Activated gamma-delta T cell treated with anti-CD3 and anti-CD28 coated beads, Interleukin-2, amount 50 U/mL, for 16 hours (primary cell): ENCODE measurements around the gene LHFPL6.

Experiments
- DNase-seq: peaks from one replicate; pipeline ENCODE4 v3.0.0-alpha.2; 2020; ENCODE audit warnings: low read depth

LHFPL6 gene

GRCh38 chr13:39381456-39381855 lies 221.5 kb downstream of the LHFPL6 start:
- DNase-seq = no peak

GRCh38 chr13:39379667-39380655 lies 223.0 kb downstream of the LHFPL6 start:
- no peak for DNase-seq

- no peak for DNase-seq
These were observed 223.9 kb downstream of the LHFPL6 start for GRCh38 chr13:39379118-39379517.

GRCh38 chr13:39378306-39378705 lies 224.7 kb downstream of the LHFPL6 start:
- DNase-seq = no peak

- no peak for DNase-seq
These were observed 225.3 kb downstream of the LHFPL6 start for GRCh38 chr13:39377699-39378098.

- no peak for DNase-seq
These were observed 226.9 kb downstream of the LHFPL6 start for GRCh38 chr13:39376076-39376475.

GRCh38 chr13:39375601-39376000 lies 227.4 kb downstream of the LHFPL6 start:
- no peak for DNase-seq

GRCh38 chr13:39374741-39375189 lies 228.2 kb downstream of the LHFPL6 start:
- no peak for DNase-seq

GRCh38 chr13:39373145-39373544 lies 229.8 kb downstream of the LHFPL6 start:
- no peak for DNase-seq

GRCh38 chr13:39371706-39372105 lies 231.3 kb downstream of the LHFPL6 start:
- DNase-seq = no peak

GRCh38 chr13:39370554-39370953 lies 232.4 kb downstream of the LHFPL6 start:
- no peak for DNase-seq

GRCh38 chr13:39370048-39370447 lies 232.9 kb downstream of the LHFPL6 start:
- no peak for DNase-seq

- no peak for DNase-seq
These were observed 233.7 kb downstream of the LHFPL6 start for GRCh38 chr13:39369161-39369890.

- DNase-seq = no peak
These were observed 237.1 kb downstream of the LHFPL6 start for GRCh38 chr13:39365879-39366278.

- DNase-seq = no peak
These were observed 238.0 kb downstream of the LHFPL6 start for GRCh38 chr13:39364947-39365468.

- DNase-seq = no peak
These were observed 239.6 kb downstream of the LHFPL6 start for GRCh38 chr13:39363382-39363772.

GRCh38 chr13:39362652-39363381 lies 240.2 kb downstream of the LHFPL6 start:
- DNase-seq = no peak

GRCh38 chr13:39353988-39354387 lies 249.0 kb downstream of the LHFPL6 start:
- DNase-seq = no peak

- DNase-seq = no peak
These were observed 252.5 kb downstream of the LHFPL6 start for GRCh38 chr13:39350461-39350881.

- DNase-seq = no peak
These were observed 253.5 kb downstream of the LHFPL6 start for GRCh38 chr13:39349391-39349960.
